Mesenteric fat pad (tissue), 1 donor: ENCODE data around the gene KAT6B. TPM values are rescaled to one million over a fixed set of nuclear protein-coding genes. Genes with fewer than 3 reads are reported as not detected.

Experiments used
- DNase-seq: peaks from one replicate; pipeline ENCODE4 v3.0.0-alpha.2; 2020; ENCODE audit warnings: low spot score
- total RNA-seq: library from RNA; stranded (reverse); fragmentation: NEBNext Ultra II Directional; extraction: Animal tissue kit (Norgen Biotek cat#: 25700); gene quantifications from one replicate; pipeline ENCODE4 v1.2.1, GENCODE V29; 2021
- donor health status: DM: yes; HTN: yes; CAD: no.

The KAT6B gene
- total RNA-seq, 1 donor from 2014 or later = 28.8 TPM

DNA sequence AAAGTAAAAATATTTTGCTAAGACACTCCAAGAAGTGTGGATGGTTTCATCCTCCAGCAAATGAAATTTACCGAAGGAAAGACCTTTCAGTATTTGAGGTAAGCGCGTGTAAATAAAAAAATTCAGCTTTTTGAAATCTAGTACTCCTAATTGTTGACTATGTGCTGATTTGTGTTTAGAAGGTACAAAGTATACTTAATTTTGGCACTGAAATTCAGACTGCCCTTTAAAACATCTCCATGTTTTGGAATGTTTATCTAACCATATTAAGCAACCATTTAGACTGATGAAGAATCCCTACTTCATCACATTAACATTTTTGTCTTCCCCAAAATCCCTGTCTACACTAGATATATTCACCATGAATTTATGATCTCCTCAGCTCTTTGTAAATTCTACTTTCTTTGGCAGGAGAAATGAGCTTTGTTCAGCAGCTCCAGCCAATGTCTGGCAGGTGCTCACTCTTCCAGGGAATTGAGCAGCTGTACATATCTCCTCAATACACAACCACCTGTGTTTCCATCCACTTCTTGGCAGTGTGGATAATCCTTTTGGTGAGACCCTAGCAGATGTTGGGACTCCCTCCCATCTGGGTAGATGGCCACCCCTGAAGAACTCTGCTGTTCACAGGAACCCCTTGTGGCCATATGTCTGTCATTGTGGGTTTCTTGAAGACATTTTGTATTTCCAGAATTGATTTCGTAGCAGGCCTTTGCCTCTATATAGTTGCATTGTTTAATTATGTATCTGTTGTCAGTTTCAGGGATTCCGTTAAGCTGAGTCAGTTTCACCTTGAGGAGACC is 155.6 kb downstream of the KAT6B start:
- DNase-seq = no peak

DNA sequence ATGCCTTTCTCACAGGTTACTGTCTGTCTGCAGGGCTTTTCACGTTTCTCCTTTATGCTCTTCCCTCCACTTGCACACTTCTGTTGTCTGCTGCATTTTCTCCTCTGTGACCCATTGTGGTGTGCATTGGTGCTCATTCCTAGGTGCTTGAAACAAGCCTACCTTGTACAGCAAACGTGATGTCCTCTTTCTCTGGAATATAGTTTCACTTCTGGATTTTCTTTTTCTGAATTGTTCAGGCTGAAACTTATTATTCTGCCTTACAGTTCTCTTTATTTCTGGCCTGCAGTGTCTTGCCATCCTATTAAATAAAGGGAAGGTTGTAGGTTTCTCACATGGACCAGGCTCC is 156.2 kb downstream of the KAT6B start:
- DNase-seq = no peak

DNA sequence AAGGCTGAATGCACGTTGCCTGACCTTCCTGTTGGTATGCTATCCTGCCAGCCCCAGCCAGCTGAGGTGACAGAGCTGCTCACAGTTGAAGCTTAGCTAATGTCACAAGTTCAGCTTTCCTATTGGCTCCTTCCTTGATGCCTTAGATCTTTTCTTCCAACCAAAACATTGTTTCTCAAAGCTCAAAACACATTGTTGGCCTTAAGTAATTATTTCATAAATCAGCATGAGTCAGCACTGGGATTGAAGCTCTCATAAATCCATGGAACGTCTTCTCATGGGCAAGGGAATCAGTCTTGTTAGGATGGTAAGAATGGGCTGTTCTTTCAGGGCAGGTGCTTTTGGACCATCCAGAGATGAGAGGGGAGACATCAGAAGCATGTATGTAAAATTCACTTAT is 157.0 kb downstream of the KAT6B start:
- no peak for DNase-seq

DNA sequence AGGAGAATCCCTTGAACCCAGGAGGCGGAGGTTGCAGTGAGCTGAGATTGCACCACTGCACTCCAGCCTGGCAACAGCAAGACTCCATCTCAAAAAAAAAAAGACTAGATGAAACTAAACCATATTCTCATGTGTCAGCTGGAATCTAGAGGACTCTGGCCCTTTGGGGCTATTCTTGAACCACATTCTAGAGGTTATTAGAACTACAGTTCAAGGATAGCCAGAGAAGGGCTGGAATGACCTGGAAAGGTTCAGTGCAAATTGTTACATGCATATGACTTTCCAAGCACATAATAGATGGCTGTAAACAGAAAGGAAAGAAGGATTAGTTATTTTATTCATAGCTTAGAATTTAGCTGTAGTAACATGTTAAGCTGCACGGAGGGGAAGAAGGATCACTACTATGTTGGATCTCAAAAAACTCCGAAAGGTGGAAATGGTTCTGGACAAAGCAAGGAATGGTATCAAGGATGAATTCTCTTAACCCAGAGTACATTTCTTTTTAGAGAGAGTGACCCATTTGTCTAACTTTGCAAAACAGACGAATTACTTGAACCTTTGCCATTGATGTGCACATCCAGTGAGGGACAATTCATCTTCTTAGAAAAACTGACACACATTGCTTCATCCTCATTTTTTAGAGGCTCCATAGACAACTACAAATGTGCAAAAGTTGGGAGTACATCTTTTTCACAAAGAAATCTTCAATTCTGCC is 161.1 kb downstream of the KAT6B start:
- DNase-seq = no peak

DNA sequence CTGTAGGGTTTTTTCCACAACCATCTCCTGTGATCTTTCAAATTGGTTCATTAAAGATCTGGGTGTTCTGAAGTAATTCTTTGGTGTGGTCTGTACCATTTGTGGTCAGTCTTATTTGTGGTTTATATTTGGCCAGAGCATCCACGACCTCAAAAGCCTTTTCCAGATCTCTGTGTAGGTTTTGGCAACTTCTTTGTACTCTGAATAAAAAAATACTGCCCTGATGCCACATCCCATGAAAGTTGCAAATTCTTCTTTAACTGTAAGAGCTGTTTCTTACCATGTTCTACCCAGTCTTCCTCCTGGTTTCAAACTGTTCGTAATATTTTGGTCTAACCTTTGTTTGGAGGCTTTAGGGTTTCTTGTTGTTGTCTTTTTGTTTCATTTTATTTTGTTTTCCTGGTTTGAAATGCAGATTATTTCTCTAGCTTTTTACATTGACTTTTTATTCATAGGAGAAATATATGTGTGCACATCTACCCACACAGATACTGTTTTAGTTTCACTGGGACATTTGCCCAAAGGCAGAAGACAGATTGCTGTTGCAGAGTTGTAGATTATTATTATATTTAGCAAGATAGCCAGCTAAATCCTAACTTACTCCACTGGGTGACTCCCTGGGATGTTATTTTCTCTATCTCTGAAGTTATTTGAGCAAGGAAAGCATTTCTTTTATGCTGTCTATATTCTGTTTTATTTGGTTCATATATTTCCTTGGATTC is 161.8 kb downstream of the KAT6B start:
- DNase-seq = no peak

DNA sequence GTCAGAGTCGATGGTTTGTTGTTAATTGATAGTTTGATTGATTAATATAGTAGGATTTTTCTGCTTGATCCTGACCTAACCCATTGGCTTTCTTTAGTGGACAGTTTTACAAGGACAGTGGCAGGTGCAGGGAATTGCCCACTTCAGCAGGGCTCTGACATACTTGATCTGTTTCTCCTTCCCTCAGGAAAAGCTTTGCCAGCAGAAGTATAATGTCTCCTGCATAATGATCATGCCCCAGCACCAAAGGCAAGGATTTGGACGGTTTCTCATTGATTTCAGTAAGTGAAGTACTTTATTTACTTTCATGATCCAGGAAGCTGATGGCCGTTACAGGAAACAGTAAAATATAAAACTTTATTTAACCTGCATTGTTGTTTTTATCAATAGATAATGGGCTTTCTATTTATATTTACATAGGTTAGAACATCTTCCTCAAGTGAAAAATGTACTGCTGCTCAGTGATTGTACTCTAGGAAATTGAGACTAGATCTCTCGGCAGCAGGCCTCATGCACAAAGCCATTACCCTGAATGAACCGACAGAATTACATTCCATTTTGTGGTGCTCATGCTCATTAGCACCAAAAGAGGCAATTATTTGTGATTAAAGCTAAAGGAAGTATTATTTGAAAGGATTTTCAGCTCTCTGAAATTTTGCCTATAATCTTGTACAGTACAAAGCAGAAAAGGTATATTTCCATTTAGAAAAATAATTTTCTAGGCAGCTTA is 162.6 kb downstream of the KAT6B start:
- no peak for DNase-seq

DNA sequence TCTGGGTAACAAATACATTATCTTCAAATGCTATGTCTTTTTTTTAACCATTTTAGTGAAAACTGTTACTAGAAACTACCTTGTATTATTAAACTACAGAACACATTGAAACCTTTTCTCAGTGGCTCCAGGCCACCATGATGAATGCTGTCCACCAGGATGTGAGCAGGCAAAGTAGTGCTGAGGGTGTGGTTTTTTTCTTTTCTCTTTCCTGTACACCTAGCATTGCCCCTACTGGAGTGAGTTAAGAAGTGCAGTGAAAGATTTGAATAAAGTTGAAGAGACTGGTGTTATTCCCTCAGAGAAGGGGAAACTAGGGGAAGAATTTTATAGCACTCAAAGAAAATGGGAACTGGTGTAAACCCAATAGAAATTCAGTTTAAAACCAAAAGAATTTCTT is 165.0 kb downstream of the KAT6B start:
- no peak for DNase-seq

DNA sequence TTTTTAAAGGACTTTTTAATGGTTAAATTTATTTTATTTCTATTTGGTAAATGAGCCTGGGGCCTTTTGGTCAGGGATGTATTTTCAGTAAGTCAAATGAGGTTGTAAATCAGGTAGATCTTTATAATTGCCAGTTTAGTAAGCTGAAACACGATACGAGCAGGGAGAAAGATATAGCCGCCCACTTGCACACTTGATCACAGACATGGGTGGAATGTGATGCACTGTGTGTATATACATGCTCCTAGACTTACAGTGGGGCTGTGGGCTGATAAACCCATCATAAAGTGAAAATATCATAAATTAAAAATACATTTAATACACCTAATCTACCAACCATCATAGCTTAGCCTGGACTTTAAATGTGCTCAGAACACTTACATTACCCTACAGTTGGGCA is 165.7 kb downstream of the KAT6B start:
- DNase-seq = no peak

DNA sequence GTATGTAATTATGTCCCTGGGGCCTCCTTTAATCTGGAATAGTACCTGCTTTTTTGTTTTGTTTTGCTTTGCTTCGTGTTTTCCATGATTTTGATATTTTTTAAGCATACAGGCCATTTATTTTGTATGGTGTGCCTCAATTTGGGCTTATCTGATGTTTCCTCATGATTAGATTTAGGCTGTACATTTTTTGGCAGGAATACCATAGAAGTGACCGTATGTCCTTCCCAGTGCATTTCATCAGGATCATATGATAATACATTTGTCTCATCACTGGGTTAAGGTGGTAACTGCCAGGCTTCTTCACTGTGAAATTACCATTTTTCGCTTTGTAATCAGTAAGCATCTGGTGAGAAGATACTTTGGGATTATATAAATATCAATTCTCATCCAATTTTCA is 167.2 kb downstream of the KAT6B start:
- DNase-seq = no peak

DNA sequence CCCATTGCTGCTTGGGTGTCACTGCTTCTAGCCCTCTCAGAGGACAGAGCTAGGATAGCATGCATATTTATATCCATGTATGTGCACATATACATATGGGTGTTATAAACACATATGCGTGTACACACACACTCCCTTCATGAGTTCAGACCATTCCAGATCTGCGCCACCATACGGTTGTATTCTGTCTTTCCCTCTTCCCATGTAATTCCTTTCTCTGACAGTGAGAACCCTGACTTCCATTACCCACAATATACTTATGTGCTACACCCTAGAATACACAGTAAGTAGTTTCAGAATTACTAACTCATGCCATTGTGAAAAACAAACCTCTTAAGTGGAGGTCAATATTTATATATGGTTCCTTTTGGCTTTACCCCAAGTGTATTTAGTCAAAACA is 168.5 kb downstream of the KAT6B start:
- DNase-seq = no peak

DNA sequence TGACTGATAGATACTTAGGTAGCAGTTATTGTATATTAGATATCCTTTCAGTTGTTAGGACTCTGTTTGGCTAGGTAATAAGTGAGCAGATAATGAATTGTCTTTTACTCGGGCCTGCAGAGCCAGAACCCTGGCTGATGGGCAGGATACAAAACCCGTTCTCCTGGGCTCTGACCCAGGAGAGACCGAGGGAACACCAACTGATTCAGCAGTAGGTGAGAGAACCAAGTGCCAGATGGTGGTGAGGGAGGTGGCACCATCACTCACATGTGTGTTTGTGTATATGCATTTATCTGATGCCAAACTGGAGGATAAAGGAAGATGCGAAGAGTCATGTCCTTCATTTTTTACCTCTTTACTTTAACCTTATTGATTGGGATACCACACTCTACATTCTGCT is 169.4 kb downstream of the KAT6B start:
- no peak for DNase-seq

DNA sequence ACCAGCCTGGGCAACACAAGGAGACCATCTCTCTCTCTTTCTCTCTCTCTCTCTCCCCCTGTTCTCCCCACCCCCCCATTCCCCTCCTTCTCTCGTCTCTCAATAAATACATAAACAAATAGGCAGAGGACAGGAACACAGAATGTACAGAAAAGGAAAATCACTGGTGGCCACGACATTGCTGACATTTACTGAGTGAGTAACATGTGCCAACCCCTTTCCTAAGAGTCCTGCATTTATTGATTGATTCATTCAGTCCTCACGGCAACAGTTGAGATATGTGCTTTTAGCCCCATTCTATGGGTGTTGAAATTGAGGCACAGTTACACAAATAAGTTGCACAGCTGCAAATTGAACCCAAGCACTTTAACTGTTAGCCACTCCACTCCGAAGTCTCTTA is 170.8 kb downstream of the KAT6B start:
- no peak for DNase-seq

DNA sequence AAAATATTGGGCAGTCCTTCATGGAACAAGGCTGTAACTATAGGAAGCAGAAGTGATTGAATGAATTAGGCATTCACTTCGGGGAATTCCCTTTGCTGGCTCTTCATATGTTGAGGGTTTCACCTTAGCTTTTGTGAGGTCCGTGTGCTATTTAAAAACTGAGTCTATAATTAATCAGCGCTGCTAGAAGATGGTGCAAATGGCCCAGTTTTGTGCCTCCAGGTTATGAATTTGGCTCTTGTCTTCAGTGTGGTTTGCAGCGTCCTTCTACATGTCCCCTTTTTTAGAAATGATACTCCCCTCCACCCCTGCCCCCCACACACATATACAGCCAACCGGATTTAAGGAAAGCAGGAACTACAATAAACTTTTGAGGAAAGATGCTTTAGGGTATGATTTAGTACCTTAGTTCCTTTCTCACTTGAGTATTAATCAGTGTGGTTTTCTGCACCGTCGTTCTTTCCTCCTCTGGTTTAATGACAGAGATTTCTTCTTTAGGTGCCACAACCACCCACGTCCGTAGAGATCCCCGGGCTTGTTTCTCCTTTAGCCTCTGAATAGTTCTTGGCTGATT is 174.4 kb downstream of the KAT6B start:
- DNase-seq = no peak

DNA sequence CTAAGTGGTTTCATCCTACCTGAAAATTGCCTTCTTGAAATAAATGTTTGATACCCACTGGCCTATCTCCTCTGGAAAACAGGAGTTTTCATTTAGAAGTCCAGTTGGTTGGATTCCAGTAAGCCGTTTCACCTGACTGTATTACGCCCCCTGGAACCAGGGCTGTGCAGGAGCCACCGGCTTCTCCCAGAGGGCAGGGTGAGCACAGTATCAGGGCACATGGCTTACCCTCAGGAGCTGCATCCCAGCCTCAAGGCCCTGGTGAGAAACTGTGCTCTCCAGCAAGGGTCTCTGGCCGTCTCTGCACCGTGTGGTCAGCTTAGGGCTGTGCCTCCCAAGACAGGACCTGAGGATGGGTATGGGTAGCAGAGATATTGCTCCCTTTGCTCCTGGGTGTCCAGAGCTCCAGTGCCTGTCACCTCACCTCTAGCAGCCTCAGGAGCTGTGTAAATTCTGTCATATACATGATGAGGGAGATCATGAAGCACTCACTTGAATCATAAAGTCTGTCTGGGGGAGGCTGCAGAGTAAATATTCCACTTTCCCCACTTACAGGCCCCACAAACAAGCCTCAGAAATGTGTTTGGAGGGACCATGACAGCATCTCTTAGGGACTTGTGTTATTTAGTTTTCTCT is 175.4 kb downstream of the KAT6B start:
- no peak for DNase-seq

DNA sequence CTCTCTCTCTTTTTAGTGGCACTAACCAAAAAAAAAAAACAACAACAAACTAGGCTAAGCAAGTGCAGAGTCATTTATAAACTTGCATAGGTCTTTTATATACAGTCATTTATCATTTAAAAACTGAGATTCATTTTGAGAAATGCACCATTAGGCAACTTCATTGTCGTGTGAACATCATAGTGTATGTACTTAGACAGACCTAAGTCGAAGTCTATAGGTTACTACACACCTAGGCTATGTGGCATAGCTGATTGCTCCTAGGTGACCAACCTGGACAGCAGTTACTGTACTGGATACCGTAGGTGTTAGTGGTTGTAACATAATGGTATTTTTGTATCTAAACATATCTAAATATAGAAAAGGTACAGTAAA is 175.9 kb downstream of the KAT6B start:
- DNase-seq = no peak

DNA sequence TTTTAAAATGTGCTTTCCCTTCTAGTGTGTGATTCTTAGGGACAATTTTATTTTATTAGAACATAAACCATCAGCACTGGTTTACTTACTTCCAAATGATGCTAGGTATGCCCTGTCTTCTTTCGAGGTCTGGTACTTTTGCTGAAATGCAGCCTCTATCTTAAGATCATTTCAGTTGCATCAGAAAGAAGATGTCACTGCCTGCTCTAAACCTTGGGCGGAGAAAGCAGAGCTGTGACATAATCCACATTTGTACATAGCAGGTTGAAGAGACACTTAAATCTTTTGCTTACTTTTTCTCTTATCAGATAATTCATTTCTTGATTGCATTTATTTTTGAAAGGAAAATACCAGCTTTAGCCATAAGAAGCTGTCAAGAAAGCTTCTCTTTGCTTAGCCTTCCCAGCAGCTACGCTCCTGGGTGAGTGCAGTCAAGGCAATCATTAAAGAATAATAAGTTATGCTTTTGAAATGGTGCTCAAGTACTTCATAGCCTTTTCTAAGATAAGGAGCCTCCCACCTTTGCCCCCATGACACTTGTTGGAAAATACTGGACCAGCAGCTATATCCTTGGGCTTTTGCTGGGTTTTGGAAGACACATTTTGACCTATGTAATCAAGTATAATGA is 176.7 kb downstream of the KAT6B start:
- DNase-seq = no peak

DNA sequence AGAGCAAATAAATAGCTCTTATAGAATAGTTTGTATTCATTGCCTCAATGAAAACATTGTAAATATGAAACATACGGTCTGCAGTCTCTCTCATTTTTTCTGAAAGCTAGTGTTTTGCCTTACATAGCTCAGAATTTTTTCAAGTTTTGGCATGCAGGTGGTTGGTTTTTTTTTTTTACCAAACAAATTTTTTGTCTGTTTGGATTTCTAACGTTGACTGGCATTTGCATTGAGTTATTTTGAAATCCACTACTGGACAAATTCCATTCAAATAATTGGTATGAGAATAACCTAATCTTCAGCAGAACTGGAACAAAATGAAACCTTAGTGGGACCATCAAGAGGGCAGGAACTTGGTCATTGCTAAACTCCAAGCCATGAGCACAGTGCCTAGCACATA is 177.5 kb downstream of the KAT6B start:
- DNase-seq = no peak

DNA sequence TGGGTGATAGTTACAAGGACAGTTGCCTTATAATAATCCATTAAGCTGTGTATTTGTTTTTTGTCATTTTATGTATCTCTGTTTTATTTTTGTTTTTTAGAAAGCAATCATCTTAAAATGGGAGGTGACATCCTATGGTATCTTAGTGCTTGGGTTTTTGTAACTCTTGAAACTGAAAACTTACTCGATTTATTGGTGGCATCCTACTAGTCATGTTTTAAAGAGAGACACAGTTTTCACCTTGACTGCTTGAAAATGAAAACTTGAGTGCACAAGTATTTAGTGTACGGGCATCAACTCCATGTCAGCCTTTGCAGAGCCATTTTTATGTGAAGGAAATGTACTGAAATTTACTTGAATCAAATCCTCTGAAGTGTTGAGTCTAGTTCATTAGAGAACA is 181.2 kb downstream of the KAT6B start:
- DNase-seq = no peak

DNA sequence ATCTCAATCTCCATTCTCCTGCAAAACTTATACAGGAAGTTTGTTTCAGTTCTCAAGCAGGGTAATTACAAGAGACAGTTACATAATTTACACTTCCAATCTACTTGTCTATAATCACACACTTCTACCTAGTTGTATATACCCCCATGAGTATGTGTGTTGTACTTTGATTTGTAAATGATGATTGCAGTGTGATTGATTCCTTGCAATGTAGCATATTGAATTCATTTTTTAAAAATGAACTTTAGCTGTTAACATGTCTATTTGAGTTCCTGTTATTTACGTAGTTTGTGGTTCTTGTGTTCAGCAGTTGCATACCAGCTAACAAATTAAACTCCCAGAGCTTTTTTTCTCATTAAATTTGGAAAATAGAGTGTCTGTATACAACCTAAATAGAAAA is 182.6 kb downstream of the KAT6B start:
- no peak for DNase-seq

DNA sequence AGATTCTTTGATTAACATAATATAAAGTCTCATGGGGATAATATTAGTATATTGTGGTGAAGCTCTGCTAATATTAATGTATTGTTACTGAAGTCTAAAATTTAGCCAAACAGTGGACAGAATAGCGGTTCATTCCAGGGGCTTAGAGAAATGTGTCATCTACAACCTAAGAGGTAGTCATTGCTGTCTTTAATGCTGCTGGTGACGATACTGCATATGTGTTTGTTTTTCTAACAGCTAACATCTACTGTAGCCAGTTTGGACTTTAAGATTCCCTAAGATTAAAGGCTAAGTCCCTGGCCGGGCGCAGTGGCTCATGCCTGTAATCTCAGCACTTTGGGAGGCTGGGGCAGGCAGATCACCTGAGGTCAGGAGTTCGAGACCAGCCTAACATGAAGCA is 183.0 kb downstream of the KAT6B start:
- DNase-seq = no peak
